ENCODE results near the gene CAPN11. TPM values are rescaled to one million over a fixed set of nuclear protein-coding genes. Genes with fewer than 3 reads are reported as not detected.

CAPN11 gene
- total RNA-seq, 2 experiments from 2014 or later, result 0.11 to 0.18 TPM

GRCh38 chr6:44169886-44170570 is 11.4 kb downstream of the CAPN11 start:
- Mint-ChIP-seq H3K4me3 (no peak overlapping the region), H3K9me3 (no peaks in the 10 kb centered on the region), H3K4me1 (ENCODE audit: low read depth) (peaks cover 23% of the 10 kb centered on the region), H3K36me3 (ENCODE audit: low read depth) (no peaks in the 10 kb centered on the region), H3K27ac (no peak overlapping the region), H3K27me3 (no peaks in the 10 kb centered on the region)
- DNase-seq, result no peak
- TF ChIP-seq, protein P1, sequence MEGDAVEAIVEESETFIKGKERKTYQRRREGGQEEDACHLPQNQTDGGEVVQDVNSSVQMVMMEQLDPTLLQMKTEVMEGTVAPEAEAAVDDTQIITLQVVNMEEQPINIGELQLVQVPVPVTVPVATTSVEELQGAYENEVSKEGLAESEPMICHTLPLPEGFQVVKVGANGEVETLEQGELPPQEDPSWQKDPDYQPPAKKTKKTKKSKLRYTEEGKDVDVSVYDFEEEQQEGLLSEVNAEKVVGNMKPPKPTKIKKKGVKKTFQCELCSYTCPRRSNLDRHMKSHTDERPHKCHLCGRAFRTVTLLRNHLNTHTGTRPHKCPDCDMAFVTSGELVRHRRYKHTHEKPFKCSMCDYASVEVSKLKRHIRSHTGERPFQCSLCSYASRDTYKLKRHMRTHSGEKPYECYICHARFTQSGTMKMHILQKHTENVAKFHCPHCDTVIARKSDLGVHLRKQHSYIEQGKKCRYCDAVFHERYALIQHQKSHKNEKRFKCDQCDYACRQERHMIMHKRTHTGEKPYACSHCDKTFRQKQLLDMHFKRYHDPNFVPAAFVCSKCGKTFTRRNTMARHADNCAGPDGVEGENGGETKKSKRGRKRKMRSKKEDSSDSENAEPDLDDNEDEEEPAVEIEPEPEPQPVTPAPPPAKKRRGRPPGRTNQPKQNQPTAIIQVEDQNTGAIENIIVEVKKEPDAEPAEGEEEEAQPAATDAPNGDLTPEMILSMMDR (IDR thresholded peaks at IDR 0.05), result no peak
- ChIA-PET CTCF (interaction anchor here (0.8 to 1.5 kb wide), 5 partner anchors 16 to 74 kb away, joined by 3 to 4 read pairs (median 3); no protein-coding TSS in a partner anchor), POLR2A (interaction anchor here (0.7 to 1.2 kb wide), 3 partner anchors 55 to 79 kb away, joined by 3 to 4 read pairs (median 3); no protein-coding TSS in a partner anchor)
- intact Hi-C loops (cut with micrococcal nuclease), result loop anchor here (5.0 kb wide), 1 partner anchor 67 kb away; no protein-coding TSS in a partner anchor
- no peak for ATAC-seq

DNA sequence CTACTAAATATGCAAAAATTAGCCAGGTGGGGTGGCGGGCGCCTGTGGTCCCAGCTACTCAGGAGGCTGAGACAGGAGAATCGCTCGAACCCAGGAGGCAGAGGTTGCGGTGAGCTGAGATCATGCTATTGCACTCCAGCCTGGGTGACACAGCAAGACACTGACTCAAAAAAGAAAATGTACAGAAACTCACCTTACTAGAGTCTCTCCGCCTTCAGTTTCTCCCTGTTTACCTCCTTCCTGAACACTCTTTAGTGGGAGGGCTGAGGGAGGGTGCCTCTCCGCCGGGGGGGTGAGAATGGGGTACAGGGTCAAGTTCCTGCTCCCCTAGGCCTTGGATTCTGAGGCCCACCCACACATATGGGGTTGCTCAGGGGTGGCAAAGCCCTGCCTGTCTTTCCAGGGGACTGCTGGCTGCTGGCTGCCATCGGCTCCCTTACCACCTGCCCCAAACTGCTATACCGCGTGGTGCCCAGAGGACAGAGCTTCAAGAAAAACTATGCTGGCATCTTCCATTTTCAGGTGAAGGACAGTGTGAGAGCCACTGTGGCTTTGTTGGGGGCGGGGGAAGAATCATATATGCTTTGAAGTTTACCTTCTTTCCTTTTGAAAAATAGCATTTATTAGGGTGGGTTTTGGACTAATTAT is 13.4 kb downstream of the CAPN11 start:
- Mint-ChIP-seq H3K4me1 (ENCODE audit: low read depth) (peaks cover 24% of the 10 kb centered on the region), H3K27me3 (no peaks in the 10 kb centered on the region), H3K27ac (peak overlapping the region; percentile 81), H3K4me3 (peak overlapping the region; percentile 43), H3K36me3 (ENCODE audit: low read depth) (no peaks in the 10 kb centered on the region), H3K9me3 (no peaks in the 10 kb centered on the region)
- intact Hi-C loops (cut with micrococcal nuclease), result loop anchor here (2.0 to 5.0 kb wide), 2 partner anchors 65 to 167 kb away; no protein-coding TSS in a partner anchor
- TF ChIP-seq, protein P1 (IDR thresholded peaks at IDR 0.05), result no peak
- ChIA-PET POLR2A (interaction anchor here (1.0 to 2.5 kb wide), 8 partner anchors 9 to 84 kb away, joined by 3 to 15 read pairs (median 4); partner anchors contain the start of gene HSP90AB1), CTCF (interaction anchor here (0.6 to 2.7 kb wide), 38 partner anchors 9 to 397 kb away, joined by 3 to 28 read pairs (median 4); partner anchors contain the start of genes AARS2, SLC29A1 and SLC35B2)
- DNase-seq (peak; percentile 74), ATAC-seq (peak; percentile 60)

GRCh38 chr6:44172731-44173500 is 14.3 kb downstream of the CAPN11 start:
- H3K4me3 Mint-ChIP-seq, result no peak overlapping the region
- peaks cover 27% of the 10 kb centered on the region for H3K4me1 Mint-ChIP-seq (ENCODE audit: low read depth)
- H3K27me3 Mint-ChIP-seq, result no peaks in the 10 kb centered on the region
- ChIA-PET CTCF (interaction anchor here (0.6 to 2.7 kb wide), 41 partner anchors 8 to 398 kb away, joined by 3 to 28 read pairs (median 4); partner anchors contain the start of genes AARS2, SLC29A1 and SLC35B2), POLR2A (interaction anchor here (0.6 to 2.5 kb wide), 14 partner anchors 8 to 83 kb away, joined by 3 to 15 read pairs (median 3); partner anchors contain the start of genes HSP90AB1 and SLC29A1)
- intact Hi-C loops (cut with micrococcal nuclease), result loop anchor here (2.0 to 5.0 kb wide), 2 partner anchors 64 to 166 kb away; no protein-coding TSS in a partner anchor
- no peaks in the 10 kb centered on the region for H3K9me3 Mint-ChIP-seq
- peak overlapping the region; percentile 81 for H3K27ac Mint-ChIP-seq
- TF ChIP-seq, protein P1 (IDR thresholded peaks at IDR 0.05), result peak; percentile 89
- ATAC-seq (peak; percentile 65), DNase-seq (peak; percentile 90)
- no peaks in the 10 kb centered on the region for H3K36me3 Mint-ChIP-seq (ENCODE audit: low read depth)

DNA sequence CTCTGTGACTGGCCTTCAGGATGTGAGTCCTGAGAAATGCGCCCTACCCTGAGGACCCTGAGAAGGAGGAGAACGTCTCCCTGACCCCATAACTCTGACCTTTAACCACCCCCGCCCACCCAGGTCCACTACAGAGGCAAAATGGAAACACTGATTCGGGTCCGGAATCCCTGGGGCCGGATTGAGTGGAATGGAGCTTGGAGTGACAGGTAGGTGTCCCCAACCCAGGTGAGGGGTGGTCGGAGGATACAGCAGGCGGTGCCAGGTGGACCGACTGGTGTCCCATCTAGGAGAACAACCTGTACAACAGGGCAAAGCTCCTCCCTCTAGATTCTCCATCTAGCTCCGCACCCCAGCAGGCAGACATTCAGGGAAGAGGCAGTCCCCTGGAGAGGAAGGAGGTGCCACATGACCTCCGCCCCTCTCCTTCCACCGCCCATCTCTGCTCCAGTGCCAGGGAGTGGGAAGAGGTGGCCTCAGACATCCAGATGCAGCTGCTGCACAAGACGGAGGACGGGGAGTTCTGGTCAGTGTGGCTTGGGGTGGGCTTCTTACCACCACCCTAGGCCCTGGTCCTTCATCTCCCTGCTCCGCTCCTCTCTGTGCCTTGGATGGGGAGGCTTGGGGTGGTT is 17.6 kb downstream of the CAPN11 start:
- H3K4me1 Mint-ChIP-seq (ENCODE audit: low read depth), result peaks cover 27% of the 10 kb centered on the region
- ChIA-PET POLR2A (interaction anchor here (0.6 to 3.1 kb wide), 6 partner anchors 13 to 81 kb away, joined by 3 to 17 read pairs (median 3); partner anchors contain the start of genes HSP90AB1 and SLC35B2), CTCF (interaction anchor here (0.8 to 1.4 kb wide), 5 partner anchors 10 to 162 kb away, joined by 3 to 4 read pairs (median 3); partner anchors contain the start of gene SLC29A1)
- H3K36me3 Mint-ChIP-seq (ENCODE audit: low read depth), result no peaks in the 10 kb centered on the region
- TF ChIP-seq, protein P1 (IDR thresholded peaks at IDR 0.05), result no peak
- peak overlapping the region; percentile 43 for H3K4me3 Mint-ChIP-seq
- DNase-seq (no peak), ATAC-seq (no peak)
- no peaks in the 10 kb centered on the region for H3K27me3 Mint-ChIP-seq
- intact Hi-C loops (cut with micrococcal nuclease), result no loop called here
- no peak overlapping the region for H3K27ac Mint-ChIP-seq
- no peaks in the 10 kb centered on the region for H3K9me3 Mint-ChIP-seq

Measured in activated CD8-positive, alpha-beta T cell treated with anti-CD3 and anti-CD28 coated beads for 36 hours (primary cell).